GM23338 (cell line): ENCODE data around the gene SRMS. TPM values are rescaled to one million over a fixed set of nuclear protein-coding genes. Genes with fewer than 3 reads are reported as not detected.

Experiments used
- ATAC-seq: fragments of 200-7000 bp; cut with Tn5 transposase; 3 replicates; pipeline ENCODE4 v1.9.1; 2020
- DNase-seq: peaks from one replicate; pipeline ENCODE4 v3.0.0-alpha.2; 2015; ENCODE audit warnings: low spot score
- H2AFZ ChIP-seq: fragments of 200-600 bp; sonication (generic); 2 replicates; pipeline ENCODE4 v1.8.0; 2016; ENCODE audit warnings: antibody characterized with exemption, mild to moderate bottlenecking, moderate library complexity
- H3F3A ChIP-seq: fragments of 200-600 bp; sonication (generic); replicated peaks from 2 replicates; pipeline ENCODE4 v1.8.0; 2017; ENCODE audit warnings: antibody characterized with exemption, mixed run types, low read depth
- H3K27ac ChIP-seq: fragments of 200-600 bp; sonication (generic); 2 replicates; pipeline ENCODE4 v1.6.1; 2016; ENCODE audit warnings: low read depth
- H3K27me3 ChIP-seq: fragments of 200-600 bp; sonication (generic); 2 replicates; pipeline ENCODE4 v1.8.0; 2016; ENCODE audit warnings: mild to moderate bottlenecking, mixed run types, moderate library complexity; ENCODE audit not compliant: insufficient read depth
- H3K36me3 ChIP-seq: fragments of 200-600 bp; sonication (generic); 2 replicates; pipeline ENCODE4 v1.8.0; 2016; ENCODE audit warnings: mild to moderate bottlenecking; ENCODE audit not compliant: insufficient read depth
- H3K4me1 ChIP-seq: fragments of 200-600 bp; sonication (generic); 2 replicates; pipeline ENCODE4 v1.8.0; 2016; ENCODE audit warnings: mild to moderate bottlenecking, moderate library complexity; ENCODE audit not compliant: insufficient read depth
- H3K4me2 ChIP-seq: fragments of 200-600 bp; sonication (generic); 2 replicates; pipeline ENCODE4 v1.7.1; 2017; ENCODE audit warnings: mixed run types
- H3K4me3 ChIP-seq: fragments of 200-600 bp; sonication (generic); 2 replicates; pipeline ENCODE4 v1.6.1; 2016; ENCODE audit warnings: mixed run types
- H3K79me2 ChIP-seq: fragments of 200-600 bp; sonication (generic); replicated peaks from 2 replicates; pipeline ENCODE4 v1.8.0; 2017; ENCODE audit warnings: mild to moderate bottlenecking; ENCODE audit not compliant: insufficient read depth
- H3K9me2 ChIP-seq: fragments of 200-600 bp; sonication (generic); 2 replicates; pipeline ENCODE4 v1.8.0; 2017; ENCODE audit not compliant: insufficient read depth
- H4K20me1 ChIP-seq: fragments of 200-600 bp; sonication (generic); replicated peaks from 2 replicates; pipeline ENCODE4 v1.8.0; 2017; ENCODE audit warnings: mild to moderate bottlenecking; ENCODE audit not compliant: insufficient read depth
- H3K27ac Mint-ChIP-seq: 2 replicates; pipeline ENCODE4 v1.8.0; 2020; ENCODE audit warnings: inconsistent platforms, mild to moderate bottlenecking, moderate library complexity, mixed read lengths
- H3K27me3 Mint-ChIP-seq: 3 replicates; pipeline ENCODE4 v1.8.0; 2022; ENCODE audit warnings: low read depth, mild to moderate bottlenecking, moderate library complexity, mixed read lengths, inconsistent platforms; ENCODE audit not compliant: insufficient read depth, poor library complexity
- H3K36me3 Mint-ChIP-seq: 3 replicates; pipeline ENCODE4 v1.8.0; 2021; ENCODE audit warnings: low read depth, mild to moderate bottlenecking, inconsistent platforms, moderate library complexity, mixed read lengths
- H3K4me1 Mint-ChIP-seq: 3 replicates; pipeline ENCODE4 v1.8.0; 2020; ENCODE audit warnings: mild to moderate bottlenecking, inconsistent platforms, mixed read lengths
- H3K4me3 Mint-ChIP-seq: 3 replicates; pipeline ENCODE4 v1.8.0; 2021; ENCODE audit warnings: moderate library complexity, mild to moderate bottlenecking, inconsistent platforms, mixed read lengths
- H3K9me3 Mint-ChIP-seq: 3 replicates; pipeline ENCODE4 v1.8.0; 2020; ENCODE audit warnings: moderate library complexity, mild to moderate bottlenecking, inconsistent platforms, mixed read lengths
- EZH2 ChIP-seq: fragments of 200-600 bp; sonication (generic); IDR thresholded peaks from one replicate; pipeline ENCODE4 v1.8.0; 2017; ENCODE audit warnings: antibody characterized with exemption, mild to moderate bottlenecking, low read depth; ENCODE audit not compliant: unreplicated experiment
- JUNB ChIP-seq: IDR thresholded peaks from one replicate; pipeline ENCODE4 v1.6.1; 2016; ENCODE audit warnings: antibody characterized with exemption; ENCODE audit not compliant: unreplicated experiment
- REST ChIP-seq: IDR thresholded peaks from one replicate; pipeline ENCODE4 v1.6.1; 2018; ENCODE audit warnings: antibody characterized with exemption; ENCODE audit not compliant: unreplicated experiment
- ZNF462 ChIP-seq: fragments of 250-450 bp; sonication (Bioruptor Pico); IDR thresholded peaks from 2 replicates; pipeline ENCODE4 v1.5.0; 2020; ENCODE audit warnings: mild to moderate bottlenecking, moderate library complexity
- polyA plus RNA-seq: library from polyadenylated mRNA; unstranded; fragments of >200 nt; fragmentation: Nextera tagmentation; extraction: Ambion mirVana; gene quantifications from 2 replicates; pipeline ENCODE4 v1.2.1, GENCODE V29; 2016
- total RNA-seq: library from RNA; depleted of rRNA; stranded (reverse); fragments of >200 nt; shearing (Covaris generic); gene quantifications from 2 replicates; pipeline ENCODE4 v1.2.3, GENCODE V29; 2014

SRMS gene
- total and polyA plus RNA-seq, 2 experiments from 2014 or later = 0.23 to 0.59 TPM

DNA sequence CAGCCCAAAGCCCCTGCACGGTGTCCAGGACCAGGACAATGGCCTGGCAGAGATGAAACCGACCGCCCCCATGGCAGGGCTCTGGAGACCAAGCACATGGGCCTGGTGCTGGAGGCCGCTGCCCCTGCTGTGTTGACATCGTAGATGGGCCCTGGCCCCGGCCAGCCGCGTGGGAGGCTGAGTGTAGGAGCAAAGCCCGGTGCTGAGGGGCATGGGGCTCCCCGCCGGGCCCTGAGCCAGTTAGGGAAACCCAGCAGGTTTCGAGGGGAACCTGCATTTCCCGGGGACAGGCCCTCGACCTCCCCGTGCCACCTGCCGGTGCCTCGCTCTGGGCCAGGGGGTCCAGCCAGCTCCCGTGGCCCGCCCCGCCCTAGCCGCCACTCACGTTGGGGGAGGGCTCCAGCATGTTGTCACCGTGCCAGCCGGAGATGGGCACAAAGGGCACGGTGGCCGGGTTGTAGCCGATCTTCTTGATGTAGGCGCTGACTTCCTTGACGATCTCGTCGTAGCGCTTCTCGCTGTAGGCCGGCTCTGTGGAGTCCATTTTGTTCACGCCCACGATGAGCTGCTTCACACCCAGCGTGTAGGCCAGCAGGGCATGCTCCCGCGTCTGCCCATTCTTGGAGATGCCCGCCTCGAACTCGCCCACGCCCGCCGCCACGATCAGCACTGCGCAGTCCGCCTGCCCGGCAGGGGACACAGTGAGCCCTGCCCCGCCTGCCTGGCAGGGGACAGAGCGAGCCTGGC, 53.0 kb downstream of the SRMS start (continued):
- TF ChIP-seq REST (no peak), JUNB (no peak), ZNF462 (CRISPR knock-in tag) (no peak)

DNA sequence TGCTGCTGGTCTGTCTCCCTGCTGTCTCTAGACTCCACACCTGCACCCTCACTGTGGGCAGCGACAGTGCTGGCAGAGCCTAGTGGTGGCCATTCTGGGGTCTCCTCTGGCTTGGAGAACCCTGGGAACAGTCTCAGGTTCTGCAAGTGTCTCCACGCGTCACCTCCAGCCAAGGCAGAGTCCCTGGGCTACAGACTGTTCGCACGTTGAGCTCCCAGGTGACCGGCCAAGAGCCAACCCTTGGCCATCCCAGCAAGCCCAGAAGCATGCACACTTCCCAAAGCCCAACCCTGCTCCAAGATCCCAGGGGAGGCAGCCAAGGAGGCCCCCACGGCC, 53.5 kb downstream of the SRMS start:
- H3K79me2 ChIP-seq = no peaks in the 10 kb centered on the region
- H3F3A ChIP-seq = no peaks in the 10 kb centered on the region
- no peak overlapping the region for H3K27ac ChIP-seq
- H2AFZ ChIP-seq = no peak overlapping the region
- H3K4me3 ChIP-seq = no peak overlapping the region
- H3K27me3 ChIP-seq = peaks cover 35% of the 10 kb centered on the region
- Mint-ChIP-seq H3K27me3 (peaks cover 32% of the 10 kb centered on the region), H3K36me3 (peaks cover 17% of the 10 kb centered on the region), H3K4me1 (peaks cover 3% of the 10 kb centered on the region; the same call in 2 of the 3 replicates), H3K4me3 (no peak overlapping the region), H3K9me3 (peaks cover 3% of the 10 kb centered on the region; the same call in 1 of the 3 replicates), H3K27ac (no peak overlapping the region)
- peaks cover 14% of the 10 kb centered on the region; the same call in 1 of the 2 replicates for H3K4me1 ChIP-seq
- no peaks in the 10 kb centered on the region for H3K36me3 ChIP-seq
- H4K20me1 ChIP-seq = no peaks in the 10 kb centered on the region
- DNase-seq = no peak
- H3K9me2 ChIP-seq = 0 out of 2 replicates have a peak, but pooled peaks cover 5% of the 10 kb centered on the region
- H3K4me2 ChIP-seq = no peak overlapping the region
- ATAC-seq = no peak
- no peak for TF ChIP-seq EZH2
- no peak for TF ChIP-seq JUNB
- TF ChIP-seq REST = no peak
